ENCODE data around the gene RPS6KC1.
"Not testable (repeated sequence)": the region's sequence is repeated elsewhere in the genome, so short reads cannot be mapped to it uniquely, and the experiment has no call there.

RPS6KC1 gene

GRCh38 chr1:213154056-213154685 lies 103.1 kb downstream of the RPS6KC1 start:
- no peak for DNase-seq (ENCODE audit: low read depth in 2 of 2)

GRCh38 chr1:213159376-213159775 lies 108.3 kb downstream of the RPS6KC1 start:
- DNase-seq (ENCODE audit: low read depth in 2 of 2), result no peak

- DNase-seq (ENCODE audit: low read depth in 2 of 2), result not testable (repeated sequence)
Observed at GRCh38 chr1:213160442-213160841, 109.4 kb downstream of the RPS6KC1 start.

- DNase-seq (ENCODE audit: low read depth in 2 of 2), result peak; percentile 2 to 3
Observed at GRCh38 chr1:213162338-213162737, 111.3 kb downstream of the RPS6KC1 start.

GRCh38 chr1:213162862-213163261 lies 111.8 kb downstream of the RPS6KC1 start:
- DNase-seq (ENCODE audit: low read depth in 2 of 2), result no peak

GRCh38 chr1:213163278-213163711 lies 112.3 kb downstream of the RPS6KC1 start:
- DNase-seq (ENCODE audit: low read depth in 2 of 2), result peak; percentile 4 to 10

GRCh38 chr1:213164561-213164960 lies 113.5 kb downstream of the RPS6KC1 start:
- no peak for DNase-seq (ENCODE audit: low read depth in 2 of 2)

GRCh38 chr1:213166852-213167251 lies 115.8 kb downstream of the RPS6KC1 start:
- DNase-seq (ENCODE audit: low read depth in 2 of 2), result no peak

GRCh38 chr1:213171711-213172110 lies 120.7 kb downstream of the RPS6KC1 start:
- no peak for DNase-seq (ENCODE audit: low read depth in 2 of 2)

- no peak for DNase-seq (ENCODE audit: low read depth in 2 of 2)
Observed at GRCh38 chr1:213176341-213176740, 125.3 kb downstream of the RPS6KC1 start.

GRCh38 chr1:213179784-213180183 lies 128.7 kb downstream of the RPS6KC1 start:
- no peak for DNase-seq (ENCODE audit: low read depth in 2 of 2)

- DNase-seq (ENCODE audit: low read depth in 2 of 2), result no peak
Observed at GRCh38 chr1:213180833-213181232, 129.8 kb downstream of the RPS6KC1 start.

- DNase-seq (ENCODE audit: low read depth in 2 of 2), result no peak
Observed at GRCh38 chr1:213183036-213183672, 132.1 kb downstream of the RPS6KC1 start.

- no peak for DNase-seq (ENCODE audit: low read depth in 2 of 2)
Observed at GRCh38 chr1:213186168-213186567, 135.1 kb downstream of the RPS6KC1 start.

GRCh38 chr1:213192026-213192425 lies 141.0 kb downstream of the RPS6KC1 start:
- no peak for DNase-seq (ENCODE audit: low read depth in 2 of 2)

- DNase-seq (ENCODE audit: low read depth in 2 of 2), result no peak
Observed at GRCh38 chr1:213194383-213194782, 143.3 kb downstream of the RPS6KC1 start.

GRCh38 chr1:213194855-213195254 lies 143.8 kb downstream of the RPS6KC1 start:
- DNase-seq (ENCODE audit: low read depth in 2 of 2), result no peak

GRCh38 chr1:213196328-213197054 lies 145.4 kb downstream of the RPS6KC1 start:
- DNase-seq (ENCODE audit: low read depth in 2 of 2), result not testable (repeated sequence)

- no peak for DNase-seq (ENCODE audit: low read depth in 2 of 2)
Observed at GRCh38 chr1:213200630-213201029, 149.6 kb downstream of the RPS6KC1 start.

GRCh38 chr1:213201380-213202155 lies 150.5 kb downstream of the RPS6KC1 start:
- no peak for DNase-seq (ENCODE audit: low read depth in 2 of 2)

GRCh38 chr1:213211201-213211600 lies 160.2 kb downstream of the RPS6KC1 start:
- no peak for DNase-seq (ENCODE audit: low read depth in 2 of 2)

- not testable (repeated sequence) for DNase-seq (ENCODE audit: low read depth in 2 of 2)
Observed at GRCh38 chr1:213219076-213219475, 168.0 kb downstream of the RPS6KC1 start.
